Ovary (tissue), 9 donors: Measurements from ENCODE around the gene CDV3. TPM values are rescaled to one million over a fixed set of nuclear protein-coding genes. Genes with fewer than 3 reads are reported as not detected.

ENCODE experiments used
- DNase-seq, 5 donors: peaks; one replicate each; pipeline ENCODE4 v3.0.0-alpha.2; 2019 to 2020
- H3K27ac ChIP-seq, 2 donors: fragments of 200-600 bp; one replicate each; pipeline versions ENCODE4 v1.5.1 to v1.8.0; 2019 to 2022
- H3K27me3 ChIP-seq: fragments of 200-600 bp; one replicate; pipeline ENCODE4 v1.8.0; 2022
- H3K36me3 ChIP-seq: fragments of 200-600 bp; sonication (generic); one replicate; pipeline ENCODE4 v1.5.1; 2019
- H3K4me1 ChIP-seq: one replicate; pipeline ENCODE4 v1.8.1; 2013; ENCODE audit warnings: mild to moderate bottlenecking, moderate library complexity; ENCODE audit not compliant: insufficient read depth
- H3K4me3 ChIP-seq: fragments of 200-600 bp; sonication (generic); one replicate; pipeline ENCODE4 v1.5.1; 2017
- H3K9me3 ChIP-seq, 2 donors: fragments of 200-600 bp in 1 of 2; sonication (generic) in 1 of 2; one replicate each; pipeline versions ENCODE4 v1.5.1 to v1.8.1; 2013 to 2019; ENCODE audit warnings: mild to moderate bottlenecking in 1 of 2, moderate library complexity in 1 of 2
- EP300 ChIP-seq: sonication (generic); formaldehyde crosslinking; IDR thresholded peaks from one replicate; pipeline ENCODE4 v1.6.1; 2017; ENCODE audit warnings: antibody characterized with exemption
- POLR2A ChIP-seq: fragments of 450-650 bp; IDR thresholded peaks from one replicate; pipeline ENCODE4 v1.6.1; 2017; ENCODE audit warnings: antibody characterized with exemption, mild to moderate bottlenecking, moderate library complexity
- WGBS, 3 donors: extraction: QIAGEN DNeasy Blood & Tissue Kit in 1 of 3; methylation state at CpG; one replicate each; pipeline versions ENCODE4 v1.1.5 to v1.1.7; 2013 to 2017; 5-methylcytosine and 5-hydroxymethylcytosine counted together
- intact Hi-C, 4 donors: fragments of 100-400 bp; cut with DNase I; formaldehyde crosslinking; loops; one replicate each; pipeline versions ENCODE4 v1.11.0 to v1.15.1; 2022 to 2023
- polyA plus RNA-seq, 2 donors: library from polyadenylated mRNA; stranded (reverse); fragments of 200-250 nt in 1 of 2; fragments of 350-450 nt in 1 of 2; fragmentation: Illumina TruSeq in 1 of 2; extraction: RNeasy Lipid Tissue Mini Kit (QIAGEN cat#74804) in 1 of 2; gene quantifications; one replicate each; pipeline ENCODE4 v1.2.3, GENCODE V29; 2013 to 2014
- total RNA-seq, 7 donors: library from RNA; depleted of rRNA in 2 of 7; stranded (reverse); fragments of >200 nt in 2 of 7; fragmentation: NEBNext Ultra II Directional in 3 of 7; extraction: Animal tissue kit (Norgen Biotek cat#: 25700) in 3 of 7; gene quantifications; one replicate each; pipeline versions ENCODE4 v1.1.0 to v1.2.4, GENCODE V29; 2016 to 2023
- TF ChIP-seq, protein P1 (sequence below), 3 donors: fragments of 450-650 bp in 2 of 3; fragments of 200-600 bp in 1 of 3; IDR thresholded peaks; one replicate each; pipeline versions ENCODE4 v1.5.1 to v1.8.0; 2016 to 2022; ENCODE audit warnings: antibody characterized with exemption in 3 of 3, mild to moderate bottlenecking in 1 of 3
- donor health status: DM: no; HTN: no; CAD: no; lungs with moderate emphysema.
- donor health status: DM: no; HTN: no; CAD: no.
- donor health status: Bipolar disorder and iron deficiency.
- donor health status: DM: yes; HTN: yes; CAD: no.
- donor health status: DM: no; HTN: no; CAD: no.
- donor health status: DM: yes; HTN: yes; CAD: no.

The CDV3 gene
- total and polyA plus RNA-seq, 9 donors: 51.3 to 168 (median 134) TPM

DNA sequence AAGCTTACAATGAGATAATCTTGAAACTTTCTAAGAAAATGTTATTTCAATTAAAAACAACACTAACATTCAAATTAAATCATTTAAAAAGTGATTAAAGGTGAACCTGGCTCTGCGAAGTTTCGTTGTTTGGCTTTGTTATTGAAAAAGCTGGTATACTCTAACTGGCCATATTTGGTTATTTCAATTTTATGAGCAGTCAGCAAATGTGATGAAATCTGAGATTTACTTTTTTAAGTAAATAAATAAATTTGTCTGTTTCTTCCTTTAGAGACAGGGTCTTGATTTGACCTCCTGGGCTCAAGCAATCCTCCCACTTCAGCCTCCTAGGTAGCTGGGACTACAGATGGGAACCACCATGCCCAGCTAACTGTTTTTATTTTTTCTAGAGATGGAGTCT is 38.0 kb downstream of the CDV3 start:
- Histone ChIP-seq H3K27me3 (no peaks in the 10 kb centered on the region), H3K9me3 (no peaks in the 10 kb centered on the region), H3K27ac (no peak overlapping the region), H3K4me1 (no peaks in the 10 kb centered on the region), H3K36me3 (no peaks in the 10 kb centered on the region), H3K4me3 (no peak overlapping the region)
- DNase-seq: no peak
- no peak for TF ChIP-seq EP300
- TF ChIP-seq POLR2A: no peak
- TF ChIP-seq, protein P1, sequence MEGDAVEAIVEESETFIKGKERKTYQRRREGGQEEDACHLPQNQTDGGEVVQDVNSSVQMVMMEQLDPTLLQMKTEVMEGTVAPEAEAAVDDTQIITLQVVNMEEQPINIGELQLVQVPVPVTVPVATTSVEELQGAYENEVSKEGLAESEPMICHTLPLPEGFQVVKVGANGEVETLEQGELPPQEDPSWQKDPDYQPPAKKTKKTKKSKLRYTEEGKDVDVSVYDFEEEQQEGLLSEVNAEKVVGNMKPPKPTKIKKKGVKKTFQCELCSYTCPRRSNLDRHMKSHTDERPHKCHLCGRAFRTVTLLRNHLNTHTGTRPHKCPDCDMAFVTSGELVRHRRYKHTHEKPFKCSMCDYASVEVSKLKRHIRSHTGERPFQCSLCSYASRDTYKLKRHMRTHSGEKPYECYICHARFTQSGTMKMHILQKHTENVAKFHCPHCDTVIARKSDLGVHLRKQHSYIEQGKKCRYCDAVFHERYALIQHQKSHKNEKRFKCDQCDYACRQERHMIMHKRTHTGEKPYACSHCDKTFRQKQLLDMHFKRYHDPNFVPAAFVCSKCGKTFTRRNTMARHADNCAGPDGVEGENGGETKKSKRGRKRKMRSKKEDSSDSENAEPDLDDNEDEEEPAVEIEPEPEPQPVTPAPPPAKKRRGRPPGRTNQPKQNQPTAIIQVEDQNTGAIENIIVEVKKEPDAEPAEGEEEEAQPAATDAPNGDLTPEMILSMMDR (IDR thresholded peaks at IDR 0.05): no peak
- intact Hi-C loops: no loop called here
- 93 to 96% (median 96%) methylated on average over 2 of the region's 2 CpGs for WGBS, 3 donors

DNA sequence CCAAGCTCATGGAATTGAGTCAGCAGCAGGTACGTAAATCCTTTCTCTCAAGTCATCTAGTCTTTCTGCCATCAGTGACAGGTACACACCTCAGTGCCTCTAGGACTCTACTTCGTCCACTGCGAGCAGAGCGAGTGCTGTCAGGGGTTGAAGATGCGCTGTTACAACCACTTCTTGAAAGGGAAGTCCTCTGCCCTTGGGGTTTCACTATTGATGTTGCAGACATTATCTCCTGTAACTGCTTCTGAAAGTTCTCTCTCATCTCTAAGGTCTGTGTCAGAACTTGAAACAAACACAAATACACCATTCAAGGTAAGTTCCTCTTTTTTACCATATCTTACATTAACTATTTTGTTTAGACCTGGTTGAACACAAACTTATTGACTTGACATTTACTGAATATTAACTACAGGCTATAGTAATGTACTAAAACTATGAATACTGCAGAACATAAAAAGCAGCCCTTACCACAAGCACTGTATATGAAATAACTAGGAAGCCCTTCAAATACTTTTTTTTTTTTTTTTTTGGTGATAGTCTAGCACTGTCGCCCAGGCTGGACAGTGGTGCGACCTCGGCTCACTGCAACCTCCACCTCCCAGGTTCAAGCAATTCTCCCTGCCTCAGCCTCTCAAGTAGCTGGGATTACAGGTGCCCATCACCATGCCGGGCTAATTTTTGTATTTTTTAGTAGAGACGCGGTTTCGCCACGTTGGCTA is 46.7 kb downstream of the CDV3 start:
- no peak overlapping the region for H3K4me3 ChIP-seq
- H3K27ac ChIP-seq: no peak overlapping the region
- 89 to 95% (median 95%) methylated on average over 13 of the region's 13 CpGs for WGBS, 3 donors
- H3K4me1 ChIP-seq: no peaks in the 10 kb centered on the region
- intact Hi-C loops: no loop called here
- no peaks in the 10 kb centered on the region for H3K27me3 ChIP-seq
- TF ChIP-seq POLR2A: no peak
- TF ChIP-seq, protein P1 (IDR thresholded peaks at IDR 0.05): no peak
- no peak for TF ChIP-seq EP300
- no peaks in the 10 kb centered on the region for H3K9me3 ChIP-seq
- H3K36me3 ChIP-seq: no peaks in the 10 kb centered on the region
- DNase-seq: no peak

DNA sequence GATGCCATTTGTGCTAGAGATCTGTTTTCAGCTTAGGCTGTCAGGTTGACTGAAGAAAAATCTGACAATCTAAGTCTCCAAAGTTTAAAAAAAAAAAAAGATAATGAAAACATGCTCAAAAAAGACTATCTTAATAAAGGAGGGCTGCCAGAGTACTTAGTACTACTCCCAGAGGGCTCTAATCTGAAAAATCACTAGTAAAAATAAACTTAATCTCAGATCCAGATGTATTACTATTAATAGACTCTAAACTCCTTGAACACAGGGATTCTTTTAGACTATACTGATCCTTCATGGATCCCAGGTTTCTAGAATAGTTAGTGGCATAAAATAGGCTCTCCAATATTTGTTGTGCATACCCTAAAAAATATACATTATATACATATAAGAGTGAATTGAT is 54.3 kb downstream of the CDV3 start:
- Histone ChIP-seq H3K27ac (no peak overlapping the region), H3K4me1 (no peaks in the 10 kb centered on the region), H3K36me3 (no peaks in the 10 kb centered on the region), H3K4me3 (no peak overlapping the region), H3K27me3 (no peaks in the 10 kb centered on the region), H3K9me3 (no peaks in the 10 kb centered on the region)
- intact Hi-C loops: no loop called here
- no peak for DNase-seq
- no peak for TF ChIP-seq EP300
- no peak for TF ChIP-seq POLR2A
- TF ChIP-seq, protein P1 (IDR thresholded peaks at IDR 0.05): no peak

DNA sequence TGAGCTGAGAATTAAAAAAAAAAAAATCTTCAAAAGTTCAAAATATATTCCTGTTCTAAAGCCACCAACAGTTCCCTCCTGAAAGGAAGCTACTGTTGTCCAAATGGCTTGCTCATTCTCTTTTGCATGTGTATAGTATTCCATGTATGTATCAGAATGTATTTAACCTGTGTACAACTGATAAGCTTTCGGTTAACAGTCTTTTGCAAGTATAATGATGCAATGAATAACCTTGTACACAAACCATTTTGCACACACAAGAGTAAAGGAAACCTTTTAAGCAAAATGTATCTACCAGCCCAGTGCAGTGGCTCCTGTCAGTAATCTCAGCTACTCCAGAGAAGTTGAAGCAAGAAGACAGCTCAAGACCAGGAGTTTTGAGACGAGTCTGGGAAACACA is 55.7 kb downstream of the CDV3 start:
- Histone ChIP-seq H3K27me3 (no peaks in the 10 kb centered on the region), H3K4me3 (no peak overlapping the region), H3K27ac (no peak overlapping the region), H3K36me3 (no peaks in the 10 kb centered on the region), H3K9me3 (no peaks in the 10 kb centered on the region), H3K4me1 (no peaks in the 10 kb centered on the region)
- 84 to 93% (median 89%) methylated on average over 2 of the region's 2 CpGs for WGBS, 3 donors
- intact Hi-C loops: no loop called here
- no peak for TF ChIP-seq POLR2A
- TF ChIP-seq, protein P1 (IDR thresholded peaks at IDR 0.05): no peak
- TF ChIP-seq EP300: no peak
- no peak for DNase-seq
